ENCODE data around the gene TRNAU1AP. TPM values are rescaled to one million over a fixed set of nuclear protein-coding genes. Genes with fewer than 3 reads are reported as not detected.

The TRNAU1AP gene
- total and polyA plus RNA-seq, 2 of the 13 experiments (the other 11 are each of a cell fraction or from before 2014, with no cell fraction given) = 29.0 to 42.9 TPM

- TF ChIP-seq ZNF781 (CRISPR knock-in tag; IDR thresholded peaks at IDR 0.05; ENCODE audit: borderline replicate concordance, not compliant biosample characterization) = no peak
- no peak for TF ChIP-seq CEBPG (CRISPR knock-in tag; IDR thresholded peaks at IDR 0.05)
- no peak for TF ChIP-seq BCLAF1 (IDR thresholded peaks at IDR 0.05)
- TF ChIP-seq HCFC1 (IDR thresholded peaks at IDR 0.05; ENCODE audit: low read depth, low read length) = no peak
- no peak for TF ChIP-seq TEAD3 (CRISPR knock-in tag; optimal IDR thresholded peaks at IDR 0.05; ENCODE audit: borderline replicate concordance)
- TF ChIP-seq ZMYM2 (CRISPR knock-in tag; IDR thresholded peaks at IDR 0.05) = no peak
- TF ChIP-seq CAMTA2 (CRISPR knock-in tag; IDR thresholded peaks at IDR 0.05; ENCODE audit: borderline replicate concordance) = no peak
- no peak for TF ChIP-seq ZNF143 (CRISPR knock-in tag; IDR thresholded peaks at IDR 0.05)
- TF ChIP-seq CREB3 (CRISPR knock-in tag; IDR thresholded peaks at IDR 0.05) = no peak
- no peak for TF ChIP-seq ZNF138 (CRISPR knock-in tag; IDR thresholded peaks at IDR 0.05; ENCODE audit: low read depth)
- no peak for TF ChIP-seq SETDB1 (CRISPR knock-in tag; IDR thresholded peaks at IDR 0.05; ENCODE audit: borderline replicate concordance)
- TF ChIP-seq ZNF775 (CRISPR knock-in tag; IDR thresholded peaks at IDR 0.05; ENCODE audit: borderline replicate concordance) = no peak
- no peak for TF ChIP-seq SNAPC4 (CRISPR knock-in tag; IDR thresholded peaks at IDR 0.05)
- no peak for TF ChIP-seq ZNF260 (CRISPR knock-in tag; IDR thresholded peaks at IDR 0.05; ENCODE audit: borderline replicate concordance, low read depth)
- TF ChIP-seq FOXA3 (CRISPR knock-in tag; IDR thresholded peaks at IDR 0.05) = no peak
- TF ChIP-seq ZNF75D (CRISPR knock-in tag; IDR thresholded peaks at IDR 0.05; ENCODE audit: borderline replicate concordance) = no peak
- TF ChIP-seq ZMAT3 (CRISPR knock-in tag; conservative IDR thresholded peaks at IDR 0.05) = no peak
- no peak for TF ChIP-seq KDM4B (CRISPR knock-in tag; IDR thresholded peaks at IDR 0.05)
- no peak for TF ChIP-seq ZFP36 (IDR thresholded peaks at IDR 0.05; ENCODE audit: borderline replicate concordance, low read depth, low read length, partially characterized antibody)
These were observed 39.6 kb downstream of the TRNAU1AP start (continued) for GRCh38 chr1:28592321-28593071.
